WI38 (cell line): ENCODE data around the gene SMG9.

Source experiments
- H3K4me3 ChIP-seq: 2 replicates; pipeline ENCODE4 v1.5.1; 2011; ENCODE audit warnings: low read depth, mild to moderate bottlenecking, control low read depth, low read length
- CTCF ChIP-seq: IDR thresholded peaks from 2 replicates; pipeline ENCODE4 v1.5.1; 2012; ENCODE audit warnings: low read depth, mild to moderate bottlenecking, control low read depth, low read length

The SMG9 gene

DNA sequence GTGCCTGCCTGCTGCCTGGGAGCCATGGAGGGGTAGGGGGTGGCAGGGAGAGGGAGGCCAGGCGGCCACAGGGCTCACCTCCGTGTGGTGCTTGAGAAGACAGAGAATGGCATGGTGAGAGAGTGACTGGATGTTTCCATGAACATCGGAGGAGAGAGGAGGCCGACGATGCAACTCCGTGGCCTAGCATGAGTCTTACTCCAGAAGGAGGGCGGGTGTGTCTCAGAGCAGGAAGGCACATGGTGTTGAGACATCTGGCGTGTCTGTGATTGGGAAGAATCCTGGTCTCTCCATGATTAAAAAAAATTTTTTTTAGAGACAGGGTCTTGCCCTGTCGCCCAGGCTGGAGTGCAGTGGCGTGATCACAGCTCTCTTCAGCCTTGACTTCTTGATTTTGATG lies 33.8 kb downstream of the SMG9 start:
- H3K4me3 ChIP-seq = no peak overlapping the region
- no peak for TF ChIP-seq CTCF

DNA sequence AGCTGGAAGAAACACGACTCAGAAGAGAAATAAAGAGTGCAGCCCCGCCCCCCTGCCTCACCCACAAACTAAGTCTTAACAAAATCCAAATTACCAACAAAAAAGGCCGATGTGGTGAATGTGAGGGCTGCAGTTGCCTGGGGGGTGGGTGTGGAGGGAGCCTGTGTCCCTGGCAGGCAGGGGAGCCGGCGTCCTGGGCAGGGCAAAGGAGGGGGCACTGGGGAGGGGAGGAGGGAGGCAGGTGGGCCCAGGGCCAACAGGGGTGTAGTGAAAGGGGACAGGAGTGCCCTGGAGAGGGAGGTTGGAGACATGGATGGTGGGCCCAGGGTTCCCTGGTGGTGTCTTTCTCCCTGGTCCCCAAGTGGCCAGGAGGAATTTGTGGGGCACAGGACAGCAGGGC lies 34.8 kb downstream of the SMG9 start:
- no peak for TF ChIP-seq CTCF
- no peak overlapping the region for H3K4me3 ChIP-seq

DNA sequence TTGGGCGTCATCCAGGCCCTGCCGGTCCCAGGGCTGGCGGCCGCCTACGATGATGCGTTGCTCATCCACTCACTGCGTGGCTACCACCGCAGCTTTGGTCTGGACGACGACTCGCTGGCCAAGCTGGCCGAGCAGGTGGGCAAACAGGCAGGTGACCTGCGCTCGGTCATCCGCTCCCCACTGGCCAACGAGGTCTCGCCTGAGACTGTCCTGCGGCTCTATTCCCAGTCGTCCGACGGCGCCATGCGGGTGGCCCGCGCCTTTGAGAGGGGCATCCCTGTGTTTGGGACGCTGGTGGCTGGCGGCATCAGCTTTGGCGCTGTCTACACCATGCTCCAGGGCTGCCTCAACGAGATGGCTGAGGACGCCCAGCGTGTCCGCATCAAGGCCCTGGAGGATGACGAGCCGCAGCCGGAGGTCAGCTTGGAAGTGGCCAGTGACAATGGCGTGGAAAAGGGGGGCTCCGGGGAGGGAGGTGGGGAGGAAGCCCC lies 35.3 kb downstream of the SMG9 start:
- TF ChIP-seq CTCF = no peak
- H3K4me3 ChIP-seq = no peak overlapping the region

- no peak for TF ChIP-seq CTCF
- no peak overlapping the region for H3K4me3 ChIP-seq
Measured at GRCh38 chr19:43718627-43719377, 36.0 kb downstream of the SMG9 start.

GRCh38 chr19:43715776-43716175 lies 39.0 kb downstream of the SMG9 start, which contains the start of gene IRGC:
IRGC (plus strand) TSS chr19:43716076; CDS start chr19:43718559, 2,483 bp downstream.
- TF ChIP-seq CTCF = no peak
- no peak within 1 kb of the TSS for H3K4me3 ChIP-seq

- no peak for TF ChIP-seq CTCF
- H3K4me3 ChIP-seq = no peak overlapping the region
Measured at GRCh38 chr19:43713208-43713607, 41.6 kb downstream of the SMG9 start.

DNA sequence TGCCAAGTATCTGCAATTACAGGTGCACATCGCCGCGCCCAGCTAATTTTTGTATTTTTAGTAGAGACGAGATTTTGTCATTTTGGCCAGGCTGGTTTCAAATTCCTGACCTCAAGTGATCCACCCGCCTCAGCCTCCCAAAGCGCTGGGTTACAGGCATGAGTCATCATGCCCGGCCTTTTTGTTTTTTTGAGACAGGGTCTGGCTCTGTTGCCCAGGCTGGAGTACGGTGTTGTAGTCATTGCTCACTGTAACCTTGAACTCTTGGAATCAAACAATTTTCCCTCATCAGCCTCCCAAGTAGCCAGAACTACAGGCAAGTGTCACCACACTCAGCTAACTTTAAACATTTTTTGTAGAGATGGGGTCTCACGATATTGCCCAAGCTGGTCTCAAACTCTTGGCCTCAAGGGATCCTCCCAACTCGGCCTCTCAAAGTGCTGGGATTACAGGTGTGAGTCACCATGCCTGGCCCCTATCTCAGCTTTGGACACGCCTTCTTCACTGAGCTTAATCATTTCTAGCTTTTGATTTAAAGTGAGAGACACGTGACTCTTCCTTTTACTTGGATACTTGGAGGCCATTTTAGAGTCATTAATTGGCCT lies 42.9 kb downstream of the SMG9 start:
- H3K4me3 ChIP-seq = no peak overlapping the region
- no peak for TF ChIP-seq CTCF
